Thymus (tissue), 11 donors: ENCODE measurements around the gene NAA80. TPM values are rescaled to one million over a fixed set of nuclear protein-coding genes. Genes with fewer than 3 reads are reported as not detected.
"Not testable (repeated sequence)": the region's sequence is repeated elsewhere in the genome, so short reads cannot be mapped to it uniquely, and the experiment has no call there.

Experiments
- DNase-seq, 9 donors: peaks; one replicate each; pipeline ENCODE4 v3.0.0-alpha.2; 2013; ENCODE audit warnings: low spot score in 9 of 9, low read depth in 6 of 9, missing footprints in 1 of 9
- H3K27ac ChIP-seq, 2 donors: one replicate each; pipeline ENCODE4 v1.5.1; 2013; ENCODE audit warnings: control low read depth in 1 of 2, low read depth in 1 of 2, low read length in 1 of 2, mild to moderate bottlenecking in 1 of 2, moderate library complexity in 1 of 2
- H3K27me3 ChIP-seq, 2 donors: one replicate each; pipeline ENCODE4 v1.5.1; 2013; ENCODE audit warnings: low read length in 1 of 2; ENCODE audit not compliant: control insufficient read depth in 2 of 2, insufficient read depth in 1 of 2
- H3K36me3 ChIP-seq, 2 donors: one replicate each; pipeline ENCODE4 v1.5.1; 2013; ENCODE audit warnings: low read length in 1 of 2, mild to moderate bottlenecking in 1 of 2, moderate library complexity in 1 of 2; ENCODE audit not compliant: control insufficient read depth in 2 of 2, insufficient read depth in 2 of 2
- H3K4me1 ChIP-seq, 2 donors: one replicate each; pipeline ENCODE4 v1.5.1; 2013; ENCODE audit warnings: low read length in 2 of 2; ENCODE audit not compliant: control insufficient read depth in 2 of 2, insufficient read depth in 2 of 2
- H3K4me3 ChIP-seq, 2 donors: one replicate each; pipeline ENCODE4 v1.5.1; 2013; ENCODE audit warnings: low read length in 2 of 2, control low read depth in 1 of 2, mild to moderate bottlenecking in 1 of 2
- H3K9me3 ChIP-seq, 2 donors: one replicate each; pipeline ENCODE4 v1.5.1; 2013; ENCODE audit warnings: low read length in 1 of 2, mild to moderate bottlenecking in 1 of 2; ENCODE audit not compliant: control insufficient read depth in 2 of 2, insufficient read depth in 1 of 2
- WGBS: extraction: QIAGEN DNeasy Blood & Tissue Kit; methylation state at CpG from one replicate; pipeline ENCODE4 v1.1.7; 2013; 5-methylcytosine and 5-hydroxymethylcytosine counted together
- polyA plus RNA-seq: library from polyadenylated mRNA; stranded (reverse); fragments of 200-250 nt; gene quantifications from one replicate; pipeline ENCODE4 v1.2.3, GENCODE V29; 2013
- total RNA-seq: library from RNA; stranded (reverse); fragments of 120-200 nt; gene quantifications from one replicate; pipeline ENCODE4 v1.2.4, GENCODE V29; 2013
- donor health status: healthy.

The NAA80 gene
- total and polyA plus RNA-seq, 2 donors = 6.4 to 23.7 TPM

DNA sequence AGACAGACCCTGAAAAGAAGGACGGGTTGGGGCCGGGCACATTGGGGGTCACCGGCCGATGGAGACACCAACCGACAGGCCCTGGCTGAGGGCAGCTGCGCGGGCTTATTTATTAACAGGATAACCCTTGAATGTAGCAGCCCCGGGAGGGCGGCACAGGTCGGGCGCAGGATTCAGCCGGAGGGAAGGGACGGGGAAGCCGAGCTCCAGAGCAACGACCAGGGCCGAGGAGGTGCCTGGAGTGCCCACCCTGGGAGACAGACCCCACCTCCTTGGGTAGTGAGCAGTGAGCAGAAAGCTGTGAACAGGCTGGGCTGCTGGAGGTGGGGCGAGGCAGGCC lies 22.5 kb downstream of the NAA80 start:
- 73% methylated on average over 17 of the region's 17 CpGs for WGBS
- no peak overlapping the region for H3K27ac ChIP-seq
- DNase-seq = no peak
- H3K4me1 ChIP-seq = peaks cover 0 to 20% of the 10 kb centered on the region in 2 donors
- H3K36me3 ChIP-seq = no peaks in the 10 kb centered on the region
- H3K9me3 ChIP-seq = peaks cover 0 to 23% of the 10 kb centered on the region in 2 donors
- H3K4me3 ChIP-seq = no peak overlapping the region
- peaks cover 48 to 74% of the 10 kb centered on the region in 2 donors for H3K27me3 ChIP-seq

DNA sequence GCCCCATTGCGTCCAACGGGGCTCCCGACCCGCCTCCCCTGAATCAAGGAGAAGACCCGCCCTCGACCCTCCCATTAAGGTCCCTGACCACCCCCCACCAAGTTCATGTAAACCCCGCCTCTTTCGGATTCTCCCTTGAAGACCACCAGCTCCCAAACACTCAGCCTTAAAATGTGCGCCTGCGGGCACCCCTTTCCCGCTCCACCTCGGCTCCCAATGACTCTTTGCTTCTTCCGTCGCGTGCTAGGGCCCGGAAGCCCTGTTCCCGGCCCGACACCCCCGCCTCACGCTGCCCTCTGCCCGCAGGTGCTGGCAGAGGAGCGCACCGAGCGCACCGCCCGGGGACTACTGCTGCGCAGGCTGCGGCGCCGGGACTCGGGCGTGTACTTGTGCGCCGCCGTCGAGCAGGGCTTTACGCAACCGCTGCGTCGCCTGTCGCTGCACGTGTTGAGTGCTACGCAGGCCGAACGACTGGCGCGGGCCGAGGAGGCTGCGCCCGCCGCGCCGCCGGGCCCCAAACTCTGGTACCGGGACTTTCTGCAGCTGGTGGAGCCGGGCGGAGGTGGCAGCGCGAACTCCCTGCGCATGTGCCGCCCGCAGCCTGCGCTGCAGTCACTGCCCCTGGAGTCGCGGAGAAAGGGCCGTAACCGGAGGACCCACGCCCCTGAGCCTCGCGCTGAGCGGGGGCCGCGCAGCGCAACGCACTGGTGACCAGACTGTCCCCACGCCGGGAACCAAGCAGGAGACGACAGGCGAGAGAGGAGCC lies 23.0 kb downstream of the NAA80 start:
- peak overlapping the region in 1 of 2 donors; percentile 14 for H3K4me3 ChIP-seq
- H3K27me3 ChIP-seq = peaks cover 48 to 75% of the 10 kb centered on the region in 2 donors
- no peak overlapping the region for H3K27ac ChIP-seq
- peaks cover 0 to 20% of the 10 kb centered on the region in 2 donors for H3K4me1 ChIP-seq
- DNase-seq = peak in 2 of 9 donors; percentile 26 to 45
- H3K36me3 ChIP-seq = no peaks in the 10 kb centered on the region
- 13% methylated on average over 79 of the region's 79 CpGs for WGBS
- H3K9me3 ChIP-seq = peaks cover 0 to 23% of the 10 kb centered on the region in 2 donors

DNA sequence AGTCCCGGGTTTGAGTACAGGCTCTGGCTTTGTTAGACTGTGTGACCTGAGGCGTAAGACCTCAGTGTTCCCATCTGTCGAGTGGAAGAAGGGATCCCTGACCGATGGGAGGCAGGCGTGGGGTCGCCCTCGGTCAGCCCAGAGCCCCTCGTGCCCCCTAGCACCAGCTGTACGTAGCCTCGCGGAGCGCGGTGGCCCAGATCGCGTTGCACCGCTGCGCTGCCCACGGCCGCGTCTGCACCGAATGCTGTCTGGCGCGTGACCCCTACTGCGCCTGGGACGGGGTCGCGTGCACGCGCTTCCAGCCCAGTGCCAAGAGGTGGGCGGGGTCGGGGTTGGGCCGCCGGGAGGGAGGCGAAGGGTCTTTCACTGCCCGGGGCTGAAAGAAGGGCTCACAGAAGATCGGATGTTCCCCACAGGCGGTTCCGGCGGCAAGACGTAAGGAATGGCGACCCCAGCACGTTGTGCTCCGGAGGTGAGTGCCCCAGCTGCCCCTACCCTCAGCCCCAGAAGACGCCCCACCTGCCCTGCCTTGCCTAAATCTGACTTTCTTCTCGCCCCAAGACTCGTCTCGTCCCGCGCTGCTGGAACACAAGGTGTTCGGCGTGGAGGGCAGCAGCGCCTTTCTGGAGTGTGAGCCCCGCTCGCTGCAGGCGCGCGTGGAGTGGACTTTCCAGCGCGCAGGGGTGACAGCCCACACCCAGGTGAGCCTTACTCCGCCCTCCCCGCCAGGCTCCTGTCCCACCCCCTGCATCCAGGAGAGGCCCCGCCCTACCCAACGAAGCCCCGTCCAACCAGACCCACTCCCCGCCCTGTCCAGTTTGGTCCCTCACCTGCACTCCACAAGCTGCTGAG lies 23.8 kb downstream of the NAA80 start:
- Histone ChIP-seq H3K36me3 (no peaks in the 10 kb centered on the region), H3K4me1 (peaks cover 0 to 20% of the 10 kb centered on the region in 2 donors), H3K27me3 (peaks cover 48 to 77% of the 10 kb centered on the region in 2 donors), H3K4me3 (no peak overlapping the region), H3K27ac (no peak overlapping the region), H3K9me3 (peaks cover 0 to 23% of the 10 kb centered on the region in 2 donors)
- 8% methylated on average over 65 of the region's 65 CpGs for WGBS
- DNase-seq = no peak

DNA sequence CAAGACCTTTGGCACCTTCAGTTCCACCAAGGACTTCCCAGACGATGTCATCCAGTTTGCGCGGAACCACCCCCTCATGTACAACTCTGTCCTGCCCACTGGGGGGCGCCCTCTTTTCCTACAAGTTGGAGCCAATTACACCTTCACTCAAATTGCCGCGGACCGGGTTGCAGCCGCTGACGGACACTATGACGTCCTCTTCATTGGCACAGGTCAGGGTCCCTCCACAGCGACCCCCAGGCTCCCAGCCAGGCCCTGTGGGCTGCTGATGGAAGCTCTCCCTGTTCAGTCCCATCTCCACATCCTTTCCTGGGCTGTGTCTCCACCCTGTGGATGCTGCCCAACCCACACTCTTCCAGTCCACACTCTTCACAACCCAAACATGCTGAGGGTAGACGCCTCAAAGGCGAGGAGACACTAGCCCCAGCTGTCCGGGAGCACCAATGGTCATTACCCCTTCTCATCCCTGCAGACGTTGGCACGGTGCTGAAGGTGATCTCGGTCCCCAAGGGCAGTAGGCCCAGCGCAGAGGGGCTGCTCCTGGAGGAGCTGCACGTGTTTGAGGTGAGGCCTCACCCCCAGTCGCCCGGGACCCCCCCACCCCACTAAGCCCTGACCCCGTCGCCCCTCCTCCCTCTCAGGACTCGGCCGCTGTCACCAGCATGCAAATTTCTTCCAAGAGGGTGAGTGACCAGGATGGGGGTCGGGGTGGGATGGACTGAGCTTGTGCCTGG lies 24.7 kb downstream of the NAA80 start:
- peaks cover 0 to 23% of the 10 kb centered on the region in 2 donors for H3K9me3 ChIP-seq
- peaks cover 48 to 85% of the 10 kb centered on the region in 2 donors for H3K27me3 ChIP-seq
- no peak overlapping the region for H3K4me3 ChIP-seq
- H3K27ac ChIP-seq = no peak overlapping the region
- 11% methylated on average over 26 of the region's 26 CpGs for WGBS
- H3K36me3 ChIP-seq = no peaks in the 10 kb centered on the region
- DNase-seq = peak in 2 of 9 donors; percentile 62 to 67
- peaks cover 0 to 20% of the 10 kb centered on the region in 2 donors for H3K4me1 ChIP-seq

DNA sequence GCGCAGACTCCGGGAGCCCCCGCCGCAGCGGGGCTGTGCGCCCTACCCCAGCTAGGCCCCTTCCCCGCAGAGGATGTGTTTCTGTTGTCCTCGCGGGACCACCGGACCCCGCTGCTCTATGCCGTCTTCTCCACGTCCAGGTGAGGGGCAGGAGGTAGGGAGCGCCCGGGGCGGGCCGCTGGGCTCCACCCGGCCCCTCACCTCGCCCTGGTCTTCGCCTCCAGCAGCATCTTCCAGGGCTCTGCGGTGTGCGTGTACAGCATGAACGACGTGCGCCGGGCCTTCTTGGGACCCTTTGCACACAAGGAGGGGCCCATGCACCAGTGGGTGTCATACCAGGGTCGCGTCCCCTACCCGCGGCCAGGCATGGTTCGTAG lies 25.5 kb downstream of the NAA80 start:
- DNase-seq = no peak
- H3K4me1 ChIP-seq = peaks cover 0 to 20% of the 10 kb centered on the region in 2 donors
- H3K9me3 ChIP-seq = peaks cover 0 to 23% of the 10 kb centered on the region in 2 donors
- H3K27me3 ChIP-seq = peaks cover 50 to 85% of the 10 kb centered on the region in 2 donors
- 40% methylated on average over 31 of the region's 31 CpGs for WGBS
- H3K36me3 ChIP-seq = no peaks in the 10 kb centered on the region
- H3K27ac ChIP-seq = no peak overlapping the region
- H3K4me3 ChIP-seq = no peak overlapping the region

DNA sequence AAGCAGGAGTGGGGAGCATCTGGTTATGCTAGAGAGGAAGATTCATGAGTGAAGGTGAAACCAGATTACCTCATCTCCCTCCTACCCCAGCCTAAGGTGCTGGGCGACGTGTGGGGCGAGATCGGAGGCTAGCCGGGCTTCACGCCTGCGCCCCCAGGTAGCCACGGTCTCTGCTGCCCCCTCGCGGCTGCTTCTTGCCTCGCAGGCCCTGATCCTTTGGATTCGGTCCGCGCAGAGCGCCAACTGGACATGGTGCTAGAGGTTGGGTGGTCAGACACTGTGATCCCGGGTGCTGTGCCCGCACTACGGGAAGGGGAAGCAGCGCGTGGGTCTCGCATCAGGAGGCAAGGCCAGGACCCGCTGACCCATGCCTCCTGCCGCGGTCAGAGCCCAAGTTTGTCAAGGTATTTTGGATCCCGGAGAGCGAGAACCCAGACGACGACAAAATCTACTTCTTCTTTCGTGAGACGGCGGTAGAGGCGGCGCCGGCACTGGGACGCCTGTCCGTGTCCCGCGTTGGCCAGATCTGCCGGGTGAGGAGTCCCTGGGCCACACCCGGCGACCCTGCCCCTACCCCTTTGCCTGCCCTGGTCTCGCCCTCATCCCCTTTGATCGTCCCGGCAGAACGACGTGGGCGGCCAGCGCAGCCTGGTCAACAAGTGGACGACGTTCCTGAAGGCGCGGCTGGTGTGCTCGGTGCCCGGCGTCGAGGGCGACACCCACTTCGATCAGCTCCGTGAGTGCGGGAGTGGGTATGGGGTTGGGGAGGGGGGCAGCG lies 26.1 kb downstream of the NAA80 start:
- 5% methylated on average over 61 of the region's 61 CpGs for WGBS
- peaks cover 50 to 85% of the 10 kb centered on the region in 2 donors for H3K27me3 ChIP-seq
- DNase-seq = peak in 7 of 9 donors; percentile 39 to 85 (median 73)
- no peaks in the 10 kb centered on the region for H3K36me3 ChIP-seq
- no peak overlapping the region for H3K27ac ChIP-seq
- H3K4me3 ChIP-seq = no peak overlapping the region
- H3K4me1 ChIP-seq = peaks cover 0 to 20% of the 10 kb centered on the region in 2 donors
- H3K9me3 ChIP-seq = peaks cover 0 to 23% of the 10 kb centered on the region in 2 donors

DNA sequence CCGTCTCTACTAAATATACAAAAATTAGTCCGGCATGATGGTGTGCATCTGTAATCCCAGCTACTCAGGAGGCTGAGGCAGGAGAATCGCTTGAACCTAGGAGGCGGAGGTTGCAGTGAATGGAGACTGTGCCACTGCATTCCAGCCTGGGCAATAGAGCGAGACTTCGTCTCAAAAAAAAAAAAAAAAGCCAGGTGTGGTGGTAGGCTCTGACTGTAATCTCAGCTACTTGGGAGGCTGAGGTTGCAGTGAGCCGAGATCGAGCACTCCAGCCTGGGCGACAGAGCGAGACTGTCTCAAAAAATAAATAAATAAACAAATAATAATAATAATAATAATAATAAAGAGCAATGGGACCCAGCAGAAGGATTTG lies 26.7 kb downstream of the NAA80 start:
- WGBS = 82% methylated on average over 10 of the region's 10 CpGs
- Histone ChIP-seq H3K4me1 (peaks cover 0 to 20% of the 10 kb centered on the region in 2 donors), H3K27me3 (peaks cover 47 to 85% of the 10 kb centered on the region in 2 donors), H3K9me3 (peaks cover 0 to 23% of the 10 kb centered on the region in 2 donors)
- H3K4me3 ChIP-seq, H3K36me3 ChIP-seq, H3K27ac ChIP-seq, DNase-seq: not testable (repeated sequence)

DNA sequence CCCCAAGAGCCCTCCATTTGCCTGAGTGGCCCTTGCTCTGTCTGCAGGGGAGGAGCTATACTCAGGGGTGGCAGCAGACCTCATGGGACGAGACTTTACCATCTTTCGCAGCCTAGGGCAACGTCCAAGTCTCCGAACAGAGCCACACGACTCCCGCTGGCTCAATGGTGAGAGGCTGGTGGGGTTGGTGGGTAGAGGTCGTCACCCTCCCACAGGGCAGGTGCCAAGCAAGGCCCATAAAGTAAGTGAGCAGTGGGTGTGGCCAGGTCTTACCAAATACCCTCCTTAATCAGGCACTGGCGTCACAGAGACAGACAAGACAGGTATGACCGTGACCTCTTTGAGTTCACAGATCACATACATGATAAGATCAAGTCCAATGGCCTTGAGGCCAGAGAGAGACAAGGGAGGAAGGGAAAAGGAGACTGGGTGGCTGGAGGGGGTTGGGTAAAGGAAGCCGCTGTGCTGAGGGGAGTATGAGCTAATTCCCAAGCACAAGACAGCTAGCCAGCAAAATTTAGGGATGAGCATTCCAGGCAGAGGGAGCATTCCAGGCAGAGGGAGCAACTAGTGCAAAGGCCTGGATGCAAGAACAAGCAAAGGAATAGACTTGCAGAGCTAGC lies 27.8 kb downstream of the NAA80 start:
- H3K27ac ChIP-seq = no peak overlapping the region
- no peaks in the 10 kb centered on the region for H3K36me3 ChIP-seq
- H3K4me3 ChIP-seq = no peak overlapping the region
- peaks cover 0 to 16% of the 10 kb centered on the region in 2 donors for H3K9me3 ChIP-seq
- no peak for DNase-seq
- peaks cover 43 to 85% of the 10 kb centered on the region in 2 donors for H3K27me3 ChIP-seq
- H3K4me1 ChIP-seq = peaks cover 0 to 20% of the 10 kb centered on the region in 2 donors
- 95% methylated on average over 10 of the region's 10 CpGs for WGBS
